ENCODE measurements around the gene VWA8. TPM values are rescaled to one million over a fixed set of nuclear protein-coding genes. Genes with fewer than 3 reads are reported as not detected.

The VWA8 gene
- total RNA-seq, 1 donor from 2014 or later: 49.7 TPM

- intact Hi-C loops (cut with DNase I): loop anchor here (5.0 kb wide), 1 partner anchor 42 kb away; no protein-coding TSS in a partner anchor
- DNase-seq (ENCODE audit: low spot score): no peak
These were observed 350.5 kb downstream of the VWA8 start for GRCh38 chr13:41610404-41610803.

GRCh38 chr13:41609828-41610227 is 351.1 kb downstream of the VWA8 start:
- intact Hi-C loops (cut with DNase I): loop anchor here (5.0 kb wide), 1 partner anchor 42 kb away; no protein-coding TSS in a partner anchor
- no peak for DNase-seq (ENCODE audit: low spot score)

GRCh38 chr13:41608839-41609177 is 352.1 kb downstream of the VWA8 start:
- DNase-seq (ENCODE audit: low spot score): no peak
- intact Hi-C loops (cut with DNase I): no loop called here

- intact Hi-C loops (cut with DNase I): no loop called here
These were observed 352.6 kb downstream of the VWA8 start for GRCh38 chr13:41608111-41608838.

GRCh38 chr13:41606646-41607045 is 354.3 kb downstream of the VWA8 start:
- DNase-seq (ENCODE audit: low spot score): no peak
- intact Hi-C loops (cut with DNase I): no loop called here

More at GRCh38 chr13:41608111-41608838, 352.6 kb downstream of the VWA8 start:
- DNase-seq (ENCODE audit: low spot score): no peak

GRCh38 chr13:41605319-41606285 is 355.3 kb downstream of the VWA8 start:
- DNase-seq (ENCODE audit: low spot score): no peak
- intact Hi-C loops (cut with DNase I): no loop called here

- no peak for DNase-seq (ENCODE audit: low spot score)
- intact Hi-C loops (cut with DNase I): no loop called here
These were observed 357.0 kb downstream of the VWA8 start for GRCh38 chr13:41603917-41604316.

GRCh38 chr13:41601718-41602445 is 359.0 kb downstream of the VWA8 start:
- no peak for DNase-seq (ENCODE audit: low spot score)
- intact Hi-C loops (cut with DNase I): no loop called here

- DNase-seq (ENCODE audit: low spot score): no peak
- intact Hi-C loops (cut with DNase I): no loop called here
These were observed 361.3 kb downstream of the VWA8 start for GRCh38 chr13:41599619-41600018.

- intact Hi-C loops (cut with DNase I): no loop called here
- DNase-seq (ENCODE audit: low spot score): no peak
These were observed 363.4 kb downstream of the VWA8 start for GRCh38 chr13:41597348-41598041.

GRCh38 chr13:41596190-41596589 is 364.7 kb downstream of the VWA8 start:
- intact Hi-C loops (cut with DNase I): no loop called here
- DNase-seq (ENCODE audit: low spot score): no peak

GRCh38 chr13:41595298-41595697 is 365.6 kb downstream of the VWA8 start:
- intact Hi-C loops (cut with DNase I): no loop called here
- no peak for DNase-seq (ENCODE audit: low spot score)

GRCh38 chr13:41590643-41591042 is 370.3 kb downstream of the VWA8 start:
- intact Hi-C loops (cut with DNase I): no loop called here
- DNase-seq (ENCODE audit: low spot score): no peak

- no peak for DNase-seq (ENCODE audit: low spot score)
- intact Hi-C loops (cut with DNase I): no loop called here
These were observed 370.8 kb downstream of the VWA8 start for GRCh38 chr13:41590122-41590521.

GRCh38 chr13:41589434-41589833 is 371.5 kb downstream of the VWA8 start:
- intact Hi-C loops (cut with DNase I): no loop called here
- no peak for DNase-seq (ENCODE audit: low spot score)

GRCh38 chr13:41588899-41589298 is 372.0 kb downstream of the VWA8 start:
- no peak for DNase-seq (ENCODE audit: low spot score)
- intact Hi-C loops (cut with DNase I): no loop called here

- intact Hi-C loops (cut with DNase I): no loop called here
- no peak for DNase-seq (ENCODE audit: low spot score)
These were observed 372.5 kb downstream of the VWA8 start for GRCh38 chr13:41588448-41588847.

- intact Hi-C loops (cut with DNase I): no loop called here
- no peak for DNase-seq (ENCODE audit: low spot score)
These were observed 373.4 kb downstream of the VWA8 start for GRCh38 chr13:41587490-41587889.

- intact Hi-C loops (cut with DNase I): no loop called here
- no peak for DNase-seq (ENCODE audit: low spot score)
These were observed 374.7 kb downstream of the VWA8 start for GRCh38 chr13:41586216-41586615.
